Psoas muscle (tissue), 8 donors: ENCODE data around the gene CDH11. TPM values are rescaled to one million over a fixed set of nuclear protein-coding genes. Genes with fewer than 3 reads are reported as not detected.
A peak's percentile ranks its signal among the peaks of the same experiment; 100 is the strongest.

Experiments used
- ATAC-seq, 4 donors: fragments of 200-7000 bp; cut with Tn5 transposase; one replicate each; pipeline ENCODE4 v1.9.1; 2020; ENCODE audit warnings: moderate library complexity in 3 of 4, mild to moderate bottlenecking in 2 of 4
- DNase-seq, 2 donors: peaks; one replicate each; pipeline ENCODE4 v3.0.0-alpha.2; 2020
- H3K27ac ChIP-seq: fragments of 200-600 bp; one replicate; pipeline ENCODE4 v1.8.0; 2022
- H3K27me3 ChIP-seq, 3 donors: fragments of 200-600 bp in 1 of 3; one replicate each; pipeline versions ENCODE4 v1.6.1 to v1.8.0; 2013 to 2022; ENCODE audit warnings: low read length in 2 of 3, mild to moderate bottlenecking in 2 of 3, moderate library complexity in 1 of 3; ENCODE audit not compliant: insufficient read depth in 3 of 3
- H3K36me3 ChIP-seq, 2 donors: fragments of 200-600 bp in 1 of 2; one replicate each; pipeline versions ENCODE4 v1.6.1 to v1.8.0; 2013 to 2022; ENCODE audit warnings: low read depth in 1 of 2, mild to moderate bottlenecking in 1 of 2, moderate library complexity in 1 of 2; ENCODE audit not compliant: insufficient read depth in 1 of 2
- H3K4me1 ChIP-seq: fragments of 200-600 bp; one replicate; pipeline ENCODE4 v1.8.0; 2022
- H3K4me3 ChIP-seq: fragments of 200-600 bp; one replicate; pipeline ENCODE4 v1.8.0; 2022; ENCODE audit warnings: mild to moderate bottlenecking
- H3K9me3 ChIP-seq: fragments of 200-600 bp; one replicate; pipeline ENCODE4 v1.8.0; 2022
- CTCF ChIP-seq: fragments of 200-600 bp; IDR thresholded peaks from one replicate; pipeline ENCODE4 v1.8.0; 2022; ENCODE audit warnings: antibody characterized with exemption
- WGBS, 3 donors: extraction: QIAGEN DNeasy Blood & Tissue Kit; methylation state at CpG; one replicate each; pipeline versions ENCODE4 v1.1.6 to v1.1.7; 2013; 5-methylcytosine and 5-hydroxymethylcytosine counted together
- intact Hi-C, 2 donors: fragments of 100-400 bp; cut with DNase I; formaldehyde crosslinking; loops; one replicate each; pipeline versions ENCODE4 v1.11.0 to v1.14.2; 2022
- polyA plus RNA-seq, 3 donors: library from polyadenylated mRNA; stranded (reverse); fragments of 200-250 nt; gene quantifications; one replicate each; pipeline ENCODE4 v1.2.3, GENCODE V29; 2013
- total RNA-seq, 4 donors: library from RNA; stranded (reverse); fragmentation: NEBNext Ultra II Directional in 2 of 4; extraction: Animal tissue kit (Norgen Biotek cat#: 25700) in 2 of 4; gene quantifications; one replicate each; pipeline versions ENCODE4 v1.2.1 to v1.2.4, GENCODE V29; 2021 to 2023
- donor health status: healthy with polysubstance abuse.
- donor health status: DM: no; HTN: no; CAD: no; lungs with moderate emphysema.
- donor health status: Bipolar disorder and iron deficiency.
- donor health status: healthy.
- donor health status: DM: yes; HTN: yes; CAD: no.
- donor health status: DM: no; HTN: no; CAD: no.
- donor health status: DM: no; HTN: no; CAD: no.
- donor health status: DM: yes; HTN: yes; CAD: no.

CDH11 gene
- total and polyA plus RNA-seq, 7 donors, result 0.33 to 16.8 (median 3.2) TPM

GRCh38 chr16:65120831-65121721 is 787 bp downstream of the CDH11 start:
- Histone ChIP-seq H3K9me3 (no peaks in the 10 kb centered on the region), H3K36me3 (no peaks in the 10 kb centered on the region), H3K4me1 (peaks cover 15% of the 10 kb centered on the region), H3K27me3 (peaks cover 3 to 38% (median 9%) of the 10 kb centered on the region in 3 donors), H3K27ac (peak overlapping the region; percentile 46), H3K4me3 (peak overlapping the region; percentile 71)
- intact Hi-C loops, result loop anchor here (5.0 kb wide), 2 partner anchors 49 to 54 kb away; no protein-coding TSS in a partner anchor
- ATAC-seq (peak; percentile 15 to 45 (median 23)), DNase-seq (peak in 1 of 2 donors; percentile 55)
- WGBS, 3 donors, result 1% methylated on average over 64 to 68 of the region's 68 CpGs
- TF ChIP-seq CTCF, result no peak

GRCh38 chr16:65120461-65120830 is 1.4 kb downstream of the CDH11 start:
- peak overlapping the region; percentile 46 for H3K27ac ChIP-seq
- H3K4me1 ChIP-seq, result peaks cover 15% of the 10 kb centered on the region
- ATAC-seq (no peak), DNase-seq (no peak)
- peak overlapping the region; percentile 71 for H3K4me3 ChIP-seq
- WGBS, 3 donors, result 15 to 28% (median 27%) methylated on average over 16 to 18 of the region's 18 CpGs
- no peaks in the 10 kb centered on the region for H3K36me3 ChIP-seq
- intact Hi-C loops, result loop anchor here (5.0 kb wide), 2 partner anchors 48 to 53 kb away; no protein-coding TSS in a partner anchor
- no peaks in the 10 kb centered on the region for H3K9me3 ChIP-seq
- H3K27me3 ChIP-seq, result peaks cover 3 to 38% (median 7%) of the 10 kb centered on the region in 3 donors
- TF ChIP-seq CTCF, result no peak

- Histone ChIP-seq H3K27me3 (peaks cover 3 to 38% (median 7%) of the 10 kb centered on the region in 3 donors), H3K4me3 (peak overlapping the region; percentile 71), H3K36me3 (no peaks in the 10 kb centered on the region), H3K27ac (peak overlapping the region; percentile 0), H3K9me3 (no peaks in the 10 kb centered on the region), H3K4me1 (peaks cover 15% of the 10 kb centered on the region)
- TF ChIP-seq CTCF, result no peak
- DNase-seq, result no peak
- ATAC-seq, result no peak
- WGBS, 3 donors, result 31 to 47% (median 37%) methylated on average over 11 of the region's 11 CpGs
- intact Hi-C loops, result loop anchor here (5.0 to 10.0 kb wide), 4 partner anchors 48 to 1755 kb away; no protein-coding TSS in a partner anchor
These were observed 1.9 kb downstream of the CDH11 start for GRCh38 chr16:65119901-65120401.

GRCh38 chr16:65119435-65119834 is 2.4 kb downstream of the CDH11 start:
- Histone ChIP-seq H3K4me1 (peaks cover 15% of the 10 kb centered on the region), H3K27me3 (peaks cover 3 to 38% (median 7%) of the 10 kb centered on the region in 3 donors), H3K9me3 (no peaks in the 10 kb centered on the region), H3K4me3 (no peak overlapping the region), H3K27ac (no peak overlapping the region), H3K36me3 (no peaks in the 10 kb centered on the region)
- TF ChIP-seq CTCF, result no peak
- intact Hi-C loops, result loop anchor here in 1 of 2 donors (5.0 to 10.0 kb wide), 2 partner anchors 642 to 1755 kb away; no protein-coding TSS in a partner anchor
- DNase-seq, result no peak
- no peak for ATAC-seq
- WGBS, 3 donors, result 73 to 81% (median 80%) methylated on average over 2 of the region's 2 CpGs
